Activated T-cell treated with anti-CD3 and anti-CD28 coated beads, Interleukin-2, amount 50 U/mL, for 24 hours (primary cell): ENCODE results near the gene PCK2.

Source experiments
- DNase-seq: peaks from one replicate; pipeline ENCODE4 v3.0.0-alpha.2; 2020
- H3K27ac Mint-ChIP-seq: 2 replicates; pipeline ENCODE4 v1.8.0; 2020; ENCODE audit warnings: mild to moderate bottlenecking, mixed read lengths
- H3K27me3 Mint-ChIP-seq: 2 replicates; pipeline ENCODE4 v1.8.0; 2020; ENCODE audit warnings: mixed read lengths
- H3K36me3 Mint-ChIP-seq: 2 replicates; pipeline ENCODE4 v1.8.0; 2020; ENCODE audit warnings: low read depth, mixed read lengths
- H3K4me1 Mint-ChIP-seq: 2 replicates; pipeline ENCODE4 v1.8.0; 2020; ENCODE audit warnings: low read depth, mixed read lengths
- H3K4me3 Mint-ChIP-seq: 2 replicates; pipeline ENCODE4 v1.8.0; 2020; ENCODE audit warnings: mild to moderate bottlenecking, moderate library complexity, mixed read lengths
- H3K9me3 Mint-ChIP-seq: 2 replicates; pipeline ENCODE4 v1.8.0; 2020; ENCODE audit warnings: mixed read lengths

PCK2 gene

DNA sequence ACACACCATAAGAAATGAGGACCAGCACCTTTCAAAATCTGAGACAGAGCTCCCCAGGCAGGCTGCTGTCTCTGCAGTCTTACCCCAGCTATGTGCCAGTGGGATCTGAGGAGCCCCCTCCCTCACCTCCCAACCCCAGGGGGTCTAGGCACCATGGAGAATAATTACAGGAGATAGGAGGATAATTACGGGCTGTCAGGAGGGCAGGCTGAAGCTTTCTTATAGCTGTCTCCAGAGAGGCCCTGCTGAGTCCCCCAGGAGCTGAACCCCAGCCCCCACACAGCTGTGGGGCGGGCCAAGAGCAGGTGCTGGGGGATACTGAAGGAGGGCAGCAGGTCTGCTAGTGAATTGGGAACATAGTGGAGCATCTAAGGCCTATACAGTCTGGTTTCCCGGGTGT is 16.0 kb upstream of the PCK2 start:
- no peak overlapping the region for H3K4me3 Mint-ChIP-seq
- no peaks in the 10 kb centered on the region for H3K36me3 Mint-ChIP-seq
- no peaks in the 10 kb centered on the region for H3K27me3 Mint-ChIP-seq
- no peak overlapping the region for H3K27ac Mint-ChIP-seq
- H3K9me3 Mint-ChIP-seq, result no peaks in the 10 kb centered on the region
- peaks cover 19% of the 10 kb centered on the region for H3K4me1 Mint-ChIP-seq
- no peak for DNase-seq

DNA sequence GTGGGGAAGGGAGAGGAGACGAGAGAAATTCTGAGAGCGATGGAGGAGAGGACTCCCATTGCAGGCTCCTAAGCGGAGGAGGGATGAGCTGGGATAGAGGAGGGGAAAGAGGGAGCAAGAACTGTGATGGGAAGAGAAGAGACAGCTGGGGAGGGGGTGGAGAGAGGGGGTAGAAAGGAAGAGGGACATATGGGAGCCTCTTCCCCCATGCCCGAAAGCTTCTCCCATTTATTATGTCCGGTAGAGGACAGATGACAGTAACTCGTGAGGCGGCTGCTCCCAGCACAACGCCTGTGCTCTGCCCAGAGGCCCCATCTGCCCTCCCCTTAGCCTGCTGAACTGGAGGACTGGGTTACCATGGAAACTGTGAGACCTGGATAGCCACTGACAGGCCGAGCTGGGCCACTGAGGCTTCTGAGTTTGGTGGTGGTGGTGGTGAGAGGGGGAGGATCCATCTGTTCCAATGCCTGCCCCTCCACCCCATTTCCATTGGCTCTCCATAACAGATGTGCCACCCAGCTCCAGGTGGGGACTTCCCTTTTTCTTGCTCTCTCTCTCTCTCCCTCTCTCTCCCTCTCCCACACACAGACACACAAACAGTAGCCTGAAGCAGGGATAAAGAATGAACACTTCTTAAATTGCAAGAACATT is 14.5 kb upstream of the PCK2 start:
- Mint-ChIP-seq H3K27me3 (no peaks in the 10 kb centered on the region), H3K4me3 (no peak overlapping the region), H3K27ac (no peak overlapping the region), H3K9me3 (no peaks in the 10 kb centered on the region), H3K4me1 (peaks cover 19% of the 10 kb centered on the region), H3K36me3 (no peaks in the 10 kb centered on the region)
- DNase-seq, result no peak

DNA sequence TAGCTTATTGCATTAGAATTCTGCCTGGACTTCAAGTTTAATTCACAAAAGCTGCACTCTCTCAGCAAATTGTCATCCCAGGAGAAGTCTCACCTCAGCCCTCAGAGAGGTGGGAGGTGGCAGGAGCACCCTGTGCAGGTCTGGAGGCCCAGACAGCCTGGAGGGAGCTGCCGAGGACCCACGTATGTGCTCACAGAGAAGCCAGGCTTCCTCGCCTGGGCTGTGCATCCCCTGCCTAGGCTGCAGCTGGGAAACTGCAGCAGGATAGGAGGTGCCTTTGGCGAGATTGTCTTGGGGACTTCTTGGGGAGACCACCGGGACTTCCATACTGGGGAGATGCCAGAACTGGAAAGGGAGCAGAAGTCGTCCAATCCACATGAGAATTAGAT is 14.0 kb upstream of the PCK2 start:
- peak overlapping the region; percentile 55 for H3K4me3 Mint-ChIP-seq
- H3K27me3 Mint-ChIP-seq, result no peaks in the 10 kb centered on the region
- H3K36me3 Mint-ChIP-seq, result no peaks in the 10 kb centered on the region
- H3K4me1 Mint-ChIP-seq, result peaks cover 19% of the 10 kb centered on the region
- no peak for DNase-seq
- no peaks in the 10 kb centered on the region for H3K9me3 Mint-ChIP-seq
- H3K27ac Mint-ChIP-seq, result peak overlapping the region; percentile 80

DNA sequence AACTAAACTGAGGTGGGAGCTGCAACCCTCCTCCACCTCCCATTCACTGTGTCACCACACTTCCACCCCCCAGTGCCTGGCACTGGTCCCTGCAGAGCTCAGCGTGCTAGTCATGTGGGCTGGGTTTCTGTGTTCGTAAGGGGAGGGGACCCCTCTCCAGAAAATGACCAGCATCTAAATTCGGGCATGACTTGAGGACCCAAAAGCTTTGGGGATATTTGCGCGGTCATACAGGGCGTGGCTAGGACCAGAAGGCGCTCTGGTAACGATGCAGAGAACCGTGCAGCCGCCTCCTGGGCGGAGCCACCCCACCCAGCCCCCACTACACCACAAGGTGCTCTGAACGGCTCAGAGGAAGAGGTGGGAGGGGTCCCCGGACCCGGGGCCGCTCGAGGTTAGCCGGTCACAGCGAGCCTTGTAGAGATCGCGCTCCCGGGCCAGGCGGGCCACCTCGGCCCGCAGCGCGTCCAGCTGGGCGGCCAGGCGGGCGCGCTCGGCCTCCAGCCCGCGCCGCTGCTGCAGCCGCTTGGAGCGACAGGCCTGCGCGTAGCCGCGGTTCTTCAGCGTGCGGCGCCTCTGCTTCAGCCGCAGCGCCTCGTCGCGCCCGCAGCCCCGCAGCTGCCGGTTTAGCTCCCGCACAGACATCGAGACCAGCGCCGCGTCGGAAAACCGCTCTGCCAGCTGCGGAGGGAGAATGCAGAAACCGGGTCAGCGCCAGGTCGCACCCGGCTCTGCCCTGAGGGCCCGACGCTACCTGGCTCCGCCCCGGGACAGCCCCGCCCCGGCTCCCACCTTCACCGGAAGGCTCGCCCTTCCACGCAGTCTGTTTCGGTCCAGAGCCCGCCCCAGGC is 13.0 kb upstream of the PCK2 start:
- no peaks in the 10 kb centered on the region for H3K36me3 Mint-ChIP-seq
- DNase-seq, result peak; percentile 86
- H3K4me3 Mint-ChIP-seq, result peak overlapping the region; percentile 77
- no peaks in the 10 kb centered on the region for H3K9me3 Mint-ChIP-seq
- peak overlapping the region; percentile 80 for H3K27ac Mint-ChIP-seq
- peaks cover 19% of the 10 kb centered on the region for H3K4me1 Mint-ChIP-seq
- no peaks in the 10 kb centered on the region for H3K27me3 Mint-ChIP-seq

DNA sequence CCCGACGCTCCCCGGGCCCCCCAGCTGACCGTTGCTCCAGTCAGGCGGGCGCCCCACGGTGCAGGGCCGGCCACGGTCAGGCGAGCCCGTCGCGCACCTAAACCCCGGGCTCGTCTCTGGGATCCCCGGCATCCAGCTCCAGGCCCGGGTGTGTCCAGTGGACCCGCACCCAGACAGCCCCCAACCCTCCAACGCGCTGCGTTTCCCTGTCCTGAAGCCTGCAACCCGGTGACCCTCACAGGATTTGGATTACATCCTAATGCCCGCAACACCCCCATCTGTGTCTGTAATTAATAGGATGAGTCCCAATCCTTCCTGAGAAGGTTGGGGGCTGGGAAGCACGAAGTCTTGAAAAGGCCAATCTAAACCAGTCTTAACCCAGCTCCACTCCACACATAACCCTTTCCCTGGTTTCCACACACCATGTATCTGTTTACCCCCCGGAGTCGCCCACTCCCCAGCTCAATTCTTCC is 12.3 kb upstream of the PCK2 start:
- Mint-ChIP-seq H3K4me3 (peak overlapping the region; percentile 77), H3K36me3 (no peaks in the 10 kb centered on the region), H3K9me3 (no peaks in the 10 kb centered on the region), H3K4me1 (peaks cover 19% of the 10 kb centered on the region), H3K27me3 (no peaks in the 10 kb centered on the region), H3K27ac (peak overlapping the region; percentile 70)
- DNase-seq, result no peak

DNA sequence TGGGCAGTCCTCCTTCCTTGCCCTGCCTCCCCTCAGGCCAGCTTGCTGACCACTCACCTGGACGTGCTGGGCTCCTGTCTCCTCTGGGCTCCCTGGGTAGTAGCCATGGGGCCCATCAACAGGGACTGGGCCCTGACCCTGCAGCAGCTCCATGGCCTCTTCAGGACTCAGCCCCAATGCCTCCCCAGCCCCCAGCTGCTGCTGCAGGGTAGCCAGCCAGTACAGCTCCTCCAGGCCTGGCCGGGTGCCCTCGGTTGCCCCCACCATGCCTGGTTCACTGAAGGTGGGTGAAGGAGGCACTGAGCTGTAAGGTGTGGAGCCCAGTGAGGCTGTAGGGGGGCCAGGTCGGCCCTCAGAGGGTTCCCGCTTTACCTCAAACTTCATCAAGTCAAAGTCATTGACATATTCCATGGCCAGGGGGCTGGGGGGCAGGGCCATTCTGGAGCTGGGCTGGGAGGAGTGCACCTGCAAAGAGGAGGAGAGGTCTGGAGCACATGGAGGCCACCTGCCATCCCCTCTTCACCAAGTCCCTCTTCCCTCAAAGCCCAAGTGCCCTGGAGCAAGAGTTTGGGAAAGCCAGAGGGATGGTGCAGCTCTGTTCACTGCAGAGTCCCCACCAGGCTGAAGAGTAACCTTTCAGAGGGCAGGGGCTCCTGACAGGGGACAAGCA is 11.6 kb upstream of the PCK2 start:
- no peaks in the 10 kb centered on the region for H3K36me3 Mint-ChIP-seq
- H3K9me3 Mint-ChIP-seq, result no peaks in the 10 kb centered on the region
- DNase-seq, result no peak
- peaks cover 19% of the 10 kb centered on the region for H3K4me1 Mint-ChIP-seq
- H3K4me3 Mint-ChIP-seq, result peak overlapping the region; percentile 77
- H3K27me3 Mint-ChIP-seq, result no peaks in the 10 kb centered on the region
- no peak overlapping the region for H3K27ac Mint-ChIP-seq

DNA sequence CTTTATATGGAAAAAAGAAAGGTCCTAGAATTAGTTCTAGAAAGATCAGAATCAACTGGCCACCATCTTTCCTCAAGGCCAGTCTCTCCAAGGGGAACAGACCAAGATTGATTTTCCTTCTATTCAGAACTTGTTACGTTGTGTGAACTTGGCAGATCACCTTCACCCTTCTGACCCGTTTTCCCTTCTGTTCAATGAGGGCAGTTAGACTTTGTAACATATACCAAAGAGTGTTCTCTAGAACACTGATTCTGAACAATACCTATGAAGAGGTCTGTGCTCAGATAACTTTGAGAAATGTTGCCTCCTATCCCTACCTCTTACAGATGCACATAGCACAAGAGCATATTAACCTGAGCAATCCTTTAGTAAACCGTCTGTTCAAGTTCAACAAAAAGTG is 10.6 kb upstream of the PCK2 start:
- no peak overlapping the region for H3K27ac Mint-ChIP-seq
- H3K4me3 Mint-ChIP-seq, result no peak overlapping the region
- no peaks in the 10 kb centered on the region for H3K36me3 Mint-ChIP-seq
- DNase-seq, result no peak
- no peaks in the 10 kb centered on the region for H3K27me3 Mint-ChIP-seq
- peaks cover 19% of the 10 kb centered on the region for H3K4me1 Mint-ChIP-seq
- no peaks in the 10 kb centered on the region for H3K9me3 Mint-ChIP-seq

DNA sequence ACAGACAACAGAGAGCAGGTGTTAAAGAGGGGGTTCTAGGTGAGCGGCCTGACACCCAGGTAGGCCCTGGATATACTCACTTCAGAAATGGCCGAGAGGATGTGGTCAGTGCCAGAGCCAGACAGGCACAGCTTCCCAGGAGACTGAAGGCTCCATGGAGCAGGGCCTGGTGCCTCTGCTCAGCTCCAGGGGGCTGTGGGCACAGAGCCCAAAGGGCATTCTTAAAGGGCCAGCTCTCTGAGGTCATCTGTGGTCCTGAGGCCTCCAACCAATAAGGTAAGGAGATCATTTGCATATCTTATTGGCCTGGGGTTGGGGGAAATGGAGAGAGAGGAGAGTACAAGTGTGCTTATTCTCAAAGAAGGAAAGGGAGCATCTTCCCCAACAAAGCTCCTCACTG is 9.7 kb upstream of the PCK2 start:
- no peaks in the 10 kb centered on the region for H3K9me3 Mint-ChIP-seq
- H3K4me3 Mint-ChIP-seq, result no peak overlapping the region
- DNase-seq, result no peak
- no peaks in the 10 kb centered on the region for H3K27me3 Mint-ChIP-seq
- peaks cover 19% of the 10 kb centered on the region for H3K4me1 Mint-ChIP-seq
- no peak overlapping the region for H3K27ac Mint-ChIP-seq
- H3K36me3 Mint-ChIP-seq, result no peaks in the 10 kb centered on the region

DNA sequence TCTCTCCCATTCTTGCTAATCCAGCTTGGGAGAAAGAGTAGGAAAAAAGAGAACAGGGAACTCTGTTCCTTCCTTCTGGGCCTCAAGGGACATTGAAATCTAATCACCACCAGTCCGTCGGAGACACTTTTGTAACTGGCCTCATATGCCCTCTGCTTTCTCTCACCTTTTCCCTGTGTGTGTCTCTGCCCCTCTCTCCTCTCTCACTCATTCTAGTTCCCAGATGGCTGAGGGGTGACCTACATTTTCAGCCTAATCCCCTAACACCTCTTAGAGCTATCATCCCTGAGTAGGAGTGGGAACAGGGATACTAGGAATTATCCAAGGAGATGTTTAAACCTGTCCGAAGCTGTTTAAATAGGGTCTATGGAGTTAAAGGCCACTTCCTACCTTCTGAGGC is 8.9 kb upstream of the PCK2 start:
- Mint-ChIP-seq H3K9me3 (no peaks in the 10 kb centered on the region), H3K27ac (no peak overlapping the region), H3K36me3 (no peaks in the 10 kb centered on the region), H3K4me3 (no peak overlapping the region), H3K4me1 (peaks cover 17% of the 10 kb centered on the region), H3K27me3 (no peaks in the 10 kb centered on the region)
- DNase-seq, result no peak

DNA sequence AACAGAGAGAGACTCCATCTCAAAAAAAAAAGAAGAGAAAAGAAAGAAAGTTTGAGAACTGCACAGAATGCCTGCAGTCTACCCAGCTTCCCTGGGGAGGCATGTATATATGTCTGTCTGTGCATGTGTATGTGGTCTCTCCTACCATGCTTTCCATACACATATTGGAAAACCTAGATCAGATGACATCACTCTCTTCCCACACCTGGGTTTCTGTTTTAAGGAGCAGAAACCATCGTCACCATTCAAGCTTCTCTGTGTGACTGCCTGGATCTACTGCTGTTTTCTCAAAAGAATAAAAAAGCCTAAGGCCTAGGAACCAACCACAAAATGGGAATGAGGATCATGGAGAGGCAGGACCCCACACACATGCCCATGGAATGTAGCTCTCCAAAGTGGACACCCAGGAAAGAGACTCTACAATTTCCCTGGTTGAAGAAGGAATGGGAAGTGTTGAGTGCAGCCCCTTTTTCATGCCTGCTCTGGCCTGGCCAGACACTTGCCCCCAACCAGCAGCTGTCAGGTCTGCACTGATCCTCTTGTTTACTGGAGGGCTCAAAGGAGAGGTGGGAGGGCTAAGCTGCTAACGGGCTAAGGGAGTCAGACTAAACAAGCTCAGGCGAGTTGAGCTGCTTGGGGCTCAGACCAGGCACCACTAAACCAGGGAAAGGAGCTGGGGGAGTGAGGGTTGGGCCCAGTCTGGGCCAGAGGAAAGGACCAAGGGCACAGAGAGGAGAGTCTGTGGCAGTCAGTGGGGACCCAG is 7.7 kb upstream of the PCK2 start:
- DNase-seq, result no peak
- no peak overlapping the region for H3K4me3 Mint-ChIP-seq
- no peak overlapping the region for H3K27ac Mint-ChIP-seq
- H3K4me1 Mint-ChIP-seq, result peaks cover 11% of the 10 kb centered on the region
- no peaks in the 10 kb centered on the region for H3K9me3 Mint-ChIP-seq
- no peaks in the 10 kb centered on the region for H3K27me3 Mint-ChIP-seq
- H3K36me3 Mint-ChIP-seq, result no peaks in the 10 kb centered on the region

DNA sequence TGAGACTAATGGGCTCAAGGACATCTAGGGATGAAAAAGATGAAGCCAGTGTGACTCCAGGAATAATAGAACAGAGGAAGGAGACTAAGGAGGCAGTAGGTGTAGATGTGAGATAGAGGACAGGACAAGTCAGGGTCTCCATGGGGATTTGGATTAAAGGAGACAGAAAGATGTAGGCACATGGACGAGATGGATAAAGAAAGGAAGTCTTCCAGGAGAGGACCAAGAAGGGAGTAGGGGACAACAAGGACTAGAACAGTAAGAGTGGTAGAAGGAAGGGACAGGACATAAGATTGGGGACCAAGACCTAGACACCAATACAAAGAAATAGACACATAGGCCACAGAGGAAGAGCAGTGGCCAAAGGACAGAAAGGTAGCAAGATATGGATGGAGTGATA is 7.1 kb upstream of the PCK2 start:
- no peak overlapping the region for H3K4me3 Mint-ChIP-seq
- peaks cover 8% of the 10 kb centered on the region for H3K4me1 Mint-ChIP-seq
- no peak overlapping the region for H3K27ac Mint-ChIP-seq
- no peaks in the 10 kb centered on the region for H3K27me3 Mint-ChIP-seq
- DNase-seq, result no peak
- H3K36me3 Mint-ChIP-seq, result no peaks in the 10 kb centered on the region
- no peaks in the 10 kb centered on the region for H3K9me3 Mint-ChIP-seq

DNA sequence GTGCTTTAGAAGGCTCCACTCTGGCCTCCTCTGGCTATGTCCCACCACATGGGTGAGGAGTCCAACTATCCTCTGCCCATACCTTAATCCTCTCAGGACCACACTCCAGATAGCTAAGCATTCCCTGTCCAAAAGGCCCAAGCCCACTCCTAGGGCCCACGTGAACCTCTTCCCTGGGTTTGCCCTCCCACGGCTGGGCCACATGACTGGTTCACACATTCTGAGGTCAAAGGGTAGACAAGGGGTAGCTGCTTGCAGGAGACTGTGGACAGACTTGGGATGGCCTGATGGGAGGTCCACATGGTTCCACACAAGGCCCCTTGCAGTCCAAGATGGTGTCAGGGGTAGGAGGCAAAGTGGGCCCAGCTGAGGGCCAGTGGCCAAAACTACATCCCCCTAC is 6.0 kb upstream of the PCK2 start:
- Mint-ChIP-seq H3K27ac (no peak overlapping the region), H3K4me1 (peaks cover 8% of the 10 kb centered on the region), H3K4me3 (no peak overlapping the region), H3K27me3 (no peaks in the 10 kb centered on the region), H3K36me3 (no peaks in the 10 kb centered on the region), H3K9me3 (no peaks in the 10 kb centered on the region)
- no peak for DNase-seq

DNA sequence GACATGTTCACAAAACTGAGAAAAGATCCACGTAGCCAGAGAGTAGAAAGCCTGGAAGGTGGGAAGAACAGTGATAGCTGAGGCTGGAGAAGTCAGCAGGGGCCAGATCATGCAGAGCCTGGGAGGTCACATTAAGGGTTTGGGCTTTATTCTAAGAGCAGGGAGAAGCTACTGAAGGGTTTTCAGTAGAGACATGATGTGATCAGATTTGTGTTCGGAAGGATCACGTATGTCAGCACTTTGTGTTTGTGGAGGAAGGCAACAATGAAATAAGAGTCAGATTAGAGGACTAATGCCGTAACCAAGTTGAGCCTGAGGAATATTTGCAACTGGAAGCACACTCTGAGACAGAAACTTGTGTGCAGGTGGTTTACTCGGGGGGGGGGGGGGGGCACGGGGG is 4.2 kb upstream of the PCK2 start:
- Mint-ChIP-seq H3K4me3 (no peak overlapping the region), H3K36me3 (peaks cover 5% of the 10 kb centered on the region), H3K27me3 (no peaks in the 10 kb centered on the region), H3K4me1 (peaks cover 16% of the 10 kb centered on the region), H3K9me3 (no peaks in the 10 kb centered on the region), H3K27ac (no peak overlapping the region)
- DNase-seq, result no peak

DNA sequence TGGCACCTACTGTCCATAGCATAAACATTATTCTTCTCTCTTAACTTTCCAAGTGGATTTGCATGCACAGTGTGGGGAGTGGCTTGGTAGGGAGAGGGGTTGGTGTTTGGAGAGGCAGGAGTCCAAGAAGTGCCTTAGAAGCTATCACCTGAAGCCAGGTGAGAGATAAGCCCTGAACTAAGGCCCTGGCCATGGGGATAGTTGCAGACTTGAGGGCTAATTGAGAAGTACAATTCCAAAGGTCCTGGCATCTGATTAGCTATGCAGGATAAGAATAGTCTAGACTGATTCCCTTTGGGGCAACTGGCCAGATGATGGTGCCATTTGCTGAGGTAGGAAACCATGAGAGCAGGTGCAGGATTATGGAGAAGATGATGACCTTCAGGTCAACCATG is 2.0 kb upstream of the PCK2 start:
- H3K27me3 Mint-ChIP-seq, result no peaks in the 10 kb centered on the region
- H3K4me3 Mint-ChIP-seq, result no peak overlapping the region
- H3K27ac Mint-ChIP-seq, result peak overlapping the region; percentile 97
- H3K4me1 Mint-ChIP-seq, result peaks cover 31% of the 10 kb centered on the region
- H3K9me3 Mint-ChIP-seq, result no peaks in the 10 kb centered on the region
- H3K36me3 Mint-ChIP-seq, result peaks cover 24% of the 10 kb centered on the region
- DNase-seq, result no peak
